Upper lobe of left lung (tissue), 6 donors: Measurements from ENCODE around the gene VGLL3. TPM values are rescaled to one million over a fixed set of nuclear protein-coding genes. Genes with fewer than 3 reads are reported as not detected.

ENCODE experiments used
- ATAC-seq, 2 donors: fragments of 200-7000 bp; cut with Tn5 transposase; one replicate each; pipeline ENCODE4 v1.9.1; 2022; ENCODE audit warnings: mild to moderate bottlenecking in 2 of 2, moderate library complexity in 2 of 2; ENCODE audit not compliant: low FRiP score in 2 of 2
- DNase-seq, 2 donors: peaks; one replicate each; pipeline ENCODE4 v3.0.0-alpha.2; 2019 to 2020
- H3K27ac ChIP-seq, 4 donors: fragments of 200-600 bp; sonication (generic); one replicate each; pipeline ENCODE4 v1.5.1; 2016 to 2019
- H3K27me3 ChIP-seq, 4 donors: fragments of 200-600 bp; sonication (generic); one replicate each; pipeline ENCODE4 v1.5.1; 2017 to 2019
- H3K36me3 ChIP-seq, 4 donors: fragments of 200-600 bp; sonication (generic); one replicate each; pipeline ENCODE4 v1.5.1; 2016 to 2019
- H3K4me1 ChIP-seq, 4 donors: fragments of 200-600 bp; sonication (generic); one replicate each; pipeline ENCODE4 v1.5.1; 2018 to 2019
- H3K4me3 ChIP-seq, 4 donors: fragments of 200-600 bp; sonication (generic); one replicate each; pipeline ENCODE4 v1.5.1; 2017 to 2019; ENCODE audit warnings: mild to moderate bottlenecking in 2 of 4, moderate library complexity in 1 of 4
- H3K9me3 ChIP-seq, 4 donors: fragments of 200-600 bp; sonication (generic); one replicate each; pipeline ENCODE4 v1.5.1; 2018 to 2019
- EP300 ChIP-seq, 4 donors: sonication (generic); formaldehyde crosslinking; IDR thresholded peaks; one replicate each; pipeline ENCODE4 v1.5.1; 2017; ENCODE audit warnings: antibody characterized with exemption in 4 of 4, control low read depth in 2 of 4
- POLR2A ChIP-seq, 4 donors: fragments of 450-650 bp; IDR thresholded peaks; one replicate each; pipeline ENCODE4 v1.5.1; 2016 to 2017; ENCODE audit warnings: antibody characterized with exemption in 4 of 4, mild to moderate bottlenecking in 2 of 4
- POLR2AphosphoS5 ChIP-seq, 2 donors: sonication (generic); formaldehyde crosslinking; IDR thresholded peaks; one replicate each; pipeline ENCODE4 v1.5.1; 2017; ENCODE audit warnings: antibody characterized with exemption in 2 of 2
- WGBS, 2 donors: methylation state at CpG; one replicate each; pipeline ENCODE4 v1.1.5; 2017 to 2018; 5-methylcytosine and 5-hydroxymethylcytosine counted together
- total RNA-seq, 6 donors: library from RNA; depleted of rRNA in 4 of 6; stranded (reverse); fragments of >200 nt in 4 of 6; gene quantifications; one replicate each; pipeline versions ENCODE4 v1.1.0 to v1.2.1, GENCODE V29; 2016 to 2021
- TF ChIP-seq, protein P1 (sequence below), 6 experiments: fragments of 450-650 bp in 4 of 6; fragments of 200-600 bp in 2 of 6; sonication (generic) in 2 of 6; IDR thresholded peaks; one replicate each; pipeline ENCODE4 v1.5.1; 2016 to 2019; ENCODE audit warnings: antibody characterized with exemption in 6 of 6
- donor health status: DM: no; HTN: no; CAD: no; lungs with moderate emphysema.
- donor health status: DM: no; HTN: yes; CAD: no; lungs with severe emphysema.

VGLL3 gene
- total RNA-seq, 6 donors from 2014 or later = 11.5 to 50.5 (median 38.3) TPM

DNA sequence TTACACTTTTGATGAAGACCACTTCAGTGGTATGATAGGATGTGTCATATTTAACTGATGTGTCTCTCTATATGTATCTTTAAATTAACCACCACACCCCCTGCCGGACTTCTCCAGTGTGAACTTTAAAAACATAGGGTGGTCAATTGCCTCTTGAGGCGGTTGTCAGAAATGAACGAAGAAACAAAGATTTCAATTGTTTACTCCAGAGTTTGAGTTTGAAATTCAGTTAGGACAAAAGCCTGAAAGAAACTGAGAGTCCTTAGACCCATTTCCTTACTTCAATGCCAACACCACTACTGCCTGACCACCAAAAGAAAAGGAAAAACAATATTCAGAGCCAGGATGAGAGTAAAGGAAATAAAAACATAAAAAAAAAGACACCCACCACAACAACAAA is 40.2 kb downstream of the VGLL3 start:
- Histone ChIP-seq H3K27ac (no peak overlapping the region), H3K36me3 (no peaks in the 10 kb centered on the region), H3K27me3 (no peaks in the 10 kb centered on the region), H3K9me3 (no peaks in the 10 kb centered on the region), H3K4me1 (no peaks in the 10 kb centered on the region), H3K4me3 (no peak overlapping the region)
- ATAC-seq (no peak), DNase-seq (no peak)
- 85 to 88% methylated on average over 3 of the region's 3 CpGs for WGBS, 2 donors
- TF ChIP-seq EP300 (IDR thresholded peaks at IDR 0.05) = no peak
- TF ChIP-seq, protein P1, sequence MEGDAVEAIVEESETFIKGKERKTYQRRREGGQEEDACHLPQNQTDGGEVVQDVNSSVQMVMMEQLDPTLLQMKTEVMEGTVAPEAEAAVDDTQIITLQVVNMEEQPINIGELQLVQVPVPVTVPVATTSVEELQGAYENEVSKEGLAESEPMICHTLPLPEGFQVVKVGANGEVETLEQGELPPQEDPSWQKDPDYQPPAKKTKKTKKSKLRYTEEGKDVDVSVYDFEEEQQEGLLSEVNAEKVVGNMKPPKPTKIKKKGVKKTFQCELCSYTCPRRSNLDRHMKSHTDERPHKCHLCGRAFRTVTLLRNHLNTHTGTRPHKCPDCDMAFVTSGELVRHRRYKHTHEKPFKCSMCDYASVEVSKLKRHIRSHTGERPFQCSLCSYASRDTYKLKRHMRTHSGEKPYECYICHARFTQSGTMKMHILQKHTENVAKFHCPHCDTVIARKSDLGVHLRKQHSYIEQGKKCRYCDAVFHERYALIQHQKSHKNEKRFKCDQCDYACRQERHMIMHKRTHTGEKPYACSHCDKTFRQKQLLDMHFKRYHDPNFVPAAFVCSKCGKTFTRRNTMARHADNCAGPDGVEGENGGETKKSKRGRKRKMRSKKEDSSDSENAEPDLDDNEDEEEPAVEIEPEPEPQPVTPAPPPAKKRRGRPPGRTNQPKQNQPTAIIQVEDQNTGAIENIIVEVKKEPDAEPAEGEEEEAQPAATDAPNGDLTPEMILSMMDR (IDR thresholded peaks at IDR 0.05) = no peak
- no peak for TF ChIP-seq POLR2A (IDR thresholded peaks at IDR 0.05)
- TF ChIP-seq POLR2AphosphoS5 (IDR thresholded peaks at IDR 0.05) = no peak

DNA sequence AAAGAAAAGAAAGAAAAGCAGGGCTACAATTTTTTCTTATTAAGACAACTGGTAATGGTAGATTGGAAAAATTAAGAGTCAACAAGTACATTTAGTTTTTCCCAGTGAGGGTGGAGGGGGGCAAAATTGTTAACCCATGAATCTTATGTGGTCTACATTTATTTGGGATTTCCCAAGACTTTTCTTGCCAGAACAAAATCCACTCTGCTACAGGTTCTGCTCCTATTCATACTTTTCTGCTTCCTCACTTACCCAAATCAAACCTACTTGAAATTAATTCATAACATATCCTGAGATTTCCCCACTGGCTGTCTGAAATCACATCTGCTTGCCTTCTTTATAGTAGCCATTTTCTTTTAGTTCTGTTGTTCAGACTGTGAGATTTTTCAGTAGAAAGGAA is 41.1 kb downstream of the VGLL3 start:
- no peak for TF ChIP-seq EP300 (IDR thresholded peaks at IDR 0.05)
- H3K4me1 ChIP-seq = no peaks in the 10 kb centered on the region
- H3K9me3 ChIP-seq = no peaks in the 10 kb centered on the region
- no peak overlapping the region for H3K27ac ChIP-seq
- no peaks in the 10 kb centered on the region for H3K36me3 ChIP-seq
- ATAC-seq (no peak), DNase-seq (no peak)
- no peak overlapping the region for H3K4me3 ChIP-seq
- no peaks in the 10 kb centered on the region for H3K27me3 ChIP-seq

DNA sequence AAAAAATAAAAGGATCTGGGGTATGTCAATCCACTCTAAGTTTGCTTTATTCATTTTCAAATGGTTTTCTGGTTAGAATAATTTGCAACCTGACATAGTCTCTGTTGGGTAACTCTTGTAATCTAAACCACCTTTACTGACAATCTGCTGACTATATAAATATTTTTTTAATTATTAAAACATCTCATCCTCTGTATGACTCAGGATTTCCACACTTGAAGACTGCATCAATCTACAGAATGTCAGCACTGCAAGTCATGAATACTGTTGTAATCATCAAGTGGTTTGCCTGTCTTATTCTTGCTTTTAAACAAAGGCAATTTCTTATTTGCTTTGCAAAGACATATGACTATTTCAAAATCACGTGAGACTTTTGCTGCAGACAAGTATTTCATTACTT is 42.1 kb downstream of the VGLL3 start:
- H3K9me3 ChIP-seq = no peaks in the 10 kb centered on the region
- no peaks in the 10 kb centered on the region for H3K4me1 ChIP-seq
- no peak overlapping the region for H3K27ac ChIP-seq
- TF ChIP-seq EP300 (IDR thresholded peaks at IDR 0.05) (no peak), POLR2AphosphoS5 (IDR thresholded peaks at IDR 0.05) (no peak), POLR2A (IDR thresholded peaks at IDR 0.05) (no peak)
- TF ChIP-seq, protein P1 (IDR thresholded peaks at IDR 0.05) = no peak
- 59 to 71% methylated on average over 1 of the region's 1 CpG for WGBS, 2 donors
- H3K27me3 ChIP-seq = no peaks in the 10 kb centered on the region
- DNase-seq = no peak
- H3K4me3 ChIP-seq = no peak overlapping the region
- H3K36me3 ChIP-seq = no peaks in the 10 kb centered on the region
- ATAC-seq = peak in 1 of 2 donors; percentile 54

DNA sequence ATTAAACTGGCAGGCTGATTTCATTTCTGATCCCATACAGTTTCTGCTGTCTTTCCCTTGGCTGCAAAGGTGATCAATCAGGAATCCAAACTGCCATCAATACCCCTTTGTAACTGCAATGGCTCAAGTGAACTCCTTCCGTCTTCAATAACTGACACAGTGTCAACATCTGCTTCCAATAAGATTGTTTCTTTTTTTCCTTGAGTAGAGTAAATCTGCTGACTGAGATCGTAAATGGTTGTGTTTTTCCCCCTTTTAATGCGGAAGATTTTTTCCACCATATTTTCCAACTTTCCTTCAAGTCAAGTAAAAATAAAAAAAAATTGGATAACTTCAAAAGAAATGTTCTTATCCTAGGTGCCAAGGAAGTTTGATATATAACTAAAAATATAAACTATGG is 48.7 kb downstream of the VGLL3 start:
- WGBS, 2 donors = 64 to 82% methylated on average over 3 of the region's 3 CpGs
- Histone ChIP-seq H3K4me1 (peaks cover 0 to 2% (median 0%) of the 10 kb centered on the region in 4 donors), H3K27ac (no peak overlapping the region), H3K27me3 (no peaks in the 10 kb centered on the region), H3K9me3 (no peaks in the 10 kb centered on the region), H3K4me3 (no peak overlapping the region), H3K36me3 (peaks cover 0 to 3% (median 0%) of the 10 kb centered on the region in 4 donors)
- ATAC-seq = no peak
- no peak for DNase-seq
- TF ChIP-seq POLR2AphosphoS5 (IDR thresholded peaks at IDR 0.05) (no peak), EP300 (IDR thresholded peaks at IDR 0.05) (no peak), POLR2A (IDR thresholded peaks at IDR 0.05) (no peak)
- TF ChIP-seq, protein P1 (IDR thresholded peaks at IDR 0.05) = no peak

DNA sequence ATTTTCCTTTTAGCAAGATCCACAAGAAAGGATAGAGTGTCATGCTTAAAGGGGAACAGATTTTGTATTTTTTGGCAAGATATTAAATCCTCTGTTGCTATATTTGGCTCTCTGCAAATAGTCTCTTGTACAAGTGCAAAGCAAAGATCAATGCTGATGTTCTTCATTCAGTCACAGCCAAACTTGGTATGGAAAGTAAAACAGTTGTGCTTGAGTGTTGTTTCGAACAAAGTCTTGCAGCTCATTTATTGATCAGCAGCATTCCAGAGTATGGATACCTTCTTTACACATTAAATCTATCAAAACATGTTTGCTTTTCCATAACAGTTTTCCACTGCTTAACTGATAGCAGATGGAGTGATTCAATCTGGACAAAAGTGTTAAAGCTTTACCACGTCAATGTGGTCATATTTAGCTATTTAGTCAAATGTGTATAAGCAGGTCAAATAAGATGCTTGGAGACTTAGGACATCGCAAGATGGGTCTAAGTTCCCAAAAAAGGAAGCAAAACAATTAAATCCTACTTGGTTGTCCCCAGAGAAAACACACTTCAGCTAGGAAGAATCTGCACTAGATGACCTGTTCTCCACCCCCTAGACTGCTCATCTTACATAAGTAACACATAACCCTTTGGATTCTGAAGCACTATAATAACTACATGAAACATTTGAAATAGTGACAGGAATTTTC is 52.4 kb downstream of the VGLL3 start:
- ATAC-seq = peak in 1 of 2 donors; percentile 71
- H3K9me3 ChIP-seq = no peaks in the 10 kb centered on the region
- peaks cover 0 to 3% (median 0%) of the 10 kb centered on the region in 4 donors for H3K36me3 ChIP-seq
- H3K27me3 ChIP-seq = no peaks in the 10 kb centered on the region
- peaks cover 0 to 2% (median 0%) of the 10 kb centered on the region in 4 donors for H3K4me1 ChIP-seq
- 72 to 78% methylated on average over 3 of the region's 3 CpGs for WGBS, 2 donors
- no peak for TF ChIP-seq POLR2A (IDR thresholded peaks at IDR 0.05)
- TF ChIP-seq, protein P1 (IDR thresholded peaks at IDR 0.05) = no peak
- no peak for TF ChIP-seq POLR2AphosphoS5 (IDR thresholded peaks at IDR 0.05)
- no peak for TF ChIP-seq EP300 (IDR thresholded peaks at IDR 0.05)
- DNase-seq = no peak
- peak overlapping the region in 1 of 4 donors; percentile 48 for H3K27ac ChIP-seq
- H3K4me3 ChIP-seq = no peak overlapping the region
